ENCODE results near the gene C1orf141.

- TF ChIP-seq SUZ12 (IDR thresholded peaks at IDR 0.05; ENCODE audit: extremely low read depth, insufficient read depth, insufficient read length) (no peak), ZNF274 (IDR thresholded peaks at IDR 0.05; ENCODE audit: low read depth, low read length) (no peak), YY1 (IDR thresholded peaks at IDR 0.05; ENCODE audit: insufficient read depth, insufficient read length) (no peak)
These were observed 37.2 kb upstream of the C1orf141 start for GRCh38 chr1:67171978-67172377.

Measured in NT2/D1 (cell line).